Measurements from ENCODE around the gene MRPL34.

- TF ChIP-seq POLR2A (IDR thresholded peaks at IDR 0.05) (no peak), CTCF (IDR thresholded peaks at IDR 0.05 in 4 of 5, conservative IDR thresholded peaks at IDR 0.05 in 1 of 5) (no peak)
Measured at GRCh38 chr19:17306285-17306714, 628 bp downstream of the MRPL34 start.
